Measurements from ENCODE around the gene IVD. TPM values are rescaled to one million over a fixed set of nuclear protein-coding genes. Genes with fewer than 3 reads are reported as not detected.

IVD gene
- total and polyA plus RNA-seq, 2 of the 8 experiments (the other 6 are each of a cell fraction or from before 2014, with no cell fraction given): 55.2 to 78.8 TPM

DNA sequence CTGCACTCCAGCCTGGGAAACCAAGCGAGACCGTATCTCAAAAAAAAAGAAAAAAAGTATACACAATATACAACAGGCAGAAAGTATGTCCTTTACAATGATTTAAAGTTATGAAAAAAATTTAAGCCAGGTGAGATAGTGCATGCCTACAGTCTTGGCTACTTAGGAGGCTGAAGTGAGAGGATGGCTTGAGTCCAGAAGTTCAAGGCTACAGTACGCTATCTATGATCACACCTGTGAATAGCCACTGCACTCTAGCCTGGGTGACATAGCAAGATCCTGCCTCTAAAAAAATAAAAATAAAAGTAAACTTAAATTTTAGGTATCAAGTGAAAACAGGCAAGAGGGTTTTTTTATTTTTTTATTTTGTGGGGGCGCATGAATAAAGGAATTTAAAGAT is 26.2 kb upstream of the IVD start (continued):
- no peak for TF ChIP-seq SIN3A (conservative IDR thresholded peaks at IDR 0.05 in 1 of 2, IDR thresholded peaks at IDR 0.05 in 1 of 2; ENCODE audit: low read depth in 1 of 2, low read length in 2 of 2)
- no peak for TF ChIP-seq CREB1 (IDR thresholded peaks at IDR 0.05)
- no peak for TF ChIP-seq JUND (IDR thresholded peaks at IDR 0.05; ENCODE audit: low read length)
- no peak for TF ChIP-seq CTBP2 (IDR thresholded peaks at IDR 0.05; ENCODE audit: borderline replicate concordance, insufficient read depth, insufficient read length, low read length)
- TF ChIP-seq SRF (IDR thresholded peaks at IDR 0.05; ENCODE audit: low read depth, low read length): no peak
- no peak for TF ChIP-seq GTF2F1 (IDR thresholded peaks at IDR 0.05; ENCODE audit: borderline replicate concordance, low read depth, low read length)
- TF ChIP-seq CHD7 (IDR thresholded peaks at IDR 0.05; ENCODE audit: insufficient replicate concordance, low read length): no peak
- TF ChIP-seq CHD2 (IDR thresholded peaks at IDR 0.05; ENCODE audit: low read length): no peak
- TF ChIP-seq CBX5 (IDR thresholded peaks at IDR 0.05; ENCODE audit: low read depth, low read length): no peak
